GM12865 (cell line): ENCODE measurements around the gene ADCY7.

Experiments used
- DNase-seq: peaks from one replicate; pipeline ENCODE4 v3.0.0; 2010; ENCODE audit warnings: low read depth
- H3K4me3 ChIP-seq: 2 replicates; pipeline ENCODE4 v1.5.1; 2011; ENCODE audit warnings: mild to moderate bottlenecking, low read depth, low read length, control low read depth
- CTCF ChIP-seq: IDR thresholded peaks from 2 replicates; pipeline ENCODE4 v1.5.1; 2011; ENCODE audit warnings: low read length, control low read depth, low read depth, inconsistent platforms; ENCODE audit not compliant: insufficient read depth; ENCODE audit errors: missing control alignments

Gene ADCY7

GRCh38 chr16:50304467-50305440, 38.4 kb downstream of the ADCY7 start:
- DNase-seq, result no peak

GRCh38 chr16:50305441-50306061, 39.2 kb downstream of the ADCY7 start:
- no peak for TF ChIP-seq CTCF
- DNase-seq, result no peak
- H3K4me3 ChIP-seq, result no peak overlapping the region

More at GRCh38 chr16:50304467-50305440, 38.4 kb downstream of the ADCY7 start:
- H3K4me3 ChIP-seq, result no peak overlapping the region
- no peak for TF ChIP-seq CTCF

- TF ChIP-seq CTCF, result no peak
- no peak overlapping the region for H3K4me3 ChIP-seq
- DNase-seq, result no peak
These were observed 39.9 kb downstream of the ADCY7 start for GRCh38 chr16:50306287-50306686.

GRCh38 chr16:50308237-50308965, 42.0 kb downstream of the ADCY7 start:
- TF ChIP-seq CTCF, result no peak
- no peak overlapping the region for H3K4me3 ChIP-seq
- no peak for DNase-seq

- TF ChIP-seq CTCF, result no peak
- DNase-seq, result no peak
- no peak overlapping the region for H3K4me3 ChIP-seq
These were observed 42.8 kb downstream of the ADCY7 start for GRCh38 chr16:50309156-50309526.

- no peak for TF ChIP-seq CTCF
- DNase-seq, result no peak
- H3K4me3 ChIP-seq, result no peak overlapping the region
These were observed 43.4 kb downstream of the ADCY7 start for GRCh38 chr16:50309527-50310307.
